Mesothelial cell of epicardium (in vitro differentiated cells): ENCODE measurements around the gene OGFOD1. TPM values are rescaled to one million over a fixed set of nuclear protein-coding genes. Genes with fewer than 3 reads are reported as not detected.

ENCODE experiments used
- DNase-seq, 2 experiments: peaks; one replicate each; pipeline ENCODE4 v3.0.0; 2021; ENCODE audit warnings: low spot score in 2 of 2; ENCODE audit not compliant: unreplicated experiment in 2 of 2
- H3K27ac Mint-ChIP-seq: 2 replicates; pipeline ENCODE4 v1.8.0; 2021; ENCODE audit warnings: mixed read lengths
- H3K27me3 Mint-ChIP-seq: 2 replicates; pipeline ENCODE4 v1.8.0; 2021; ENCODE audit warnings: low read depth, mixed read lengths
- H3K36me3 Mint-ChIP-seq: 2 replicates; pipeline ENCODE4 v1.8.0; 2021; ENCODE audit warnings: mixed read lengths
- H3K4me1 Mint-ChIP-seq: 2 replicates; pipeline ENCODE4 v1.8.0; 2021; ENCODE audit warnings: mixed read lengths
- H3K4me3 Mint-ChIP-seq: 2 replicates; pipeline ENCODE4 v1.8.0; 2021; ENCODE audit warnings: mild to moderate bottlenecking, moderate library complexity, mixed read lengths
- H3K9me3 Mint-ChIP-seq: 2 replicates; pipeline ENCODE4 v1.8.0; 2021; ENCODE audit warnings: mixed read lengths
- CTCF ChIP-seq: fragments of 200-600 bp; sonication (generic); IDR thresholded peaks from one replicate; pipeline ENCODE4 v1.5.0; 2021; ENCODE audit warnings: antibody characterized with exemption; ENCODE audit not compliant: unreplicated experiment
- total RNA-seq: library from RNA; stranded (reverse); gene quantifications from 3 replicates; pipeline ENCODE4 v1.2.1, GENCODE V29; 2021

OGFOD1 gene
- total RNA-seq, 1 donor from 2014 or later: 37.2 TPM

- no peak for TF ChIP-seq CTCF
- Mint-ChIP-seq H3K27ac (peak within 1 kb of the TSS; percentile 89), H3K36me3 (no peaks in the 10 kb centered on the region), H3K9me3 (no peaks in the 10 kb centered on the region), H3K27me3 (no peaks in the 10 kb centered on the region), H3K4me3 (peak within 1 kb of the TSS; percentile 79), H3K4me1 (peaks cover 20% of the 10 kb centered on the region)
- peak; percentile 85 to 95 for DNase-seq
These were observed 68.3 kb downstream of the OGFOD1 start, which contains the start of gene BBS2 for GRCh38 chr16:56519459-56520250. Gene BBS2 (minus strand): TSS chr16:56520024. CDS start chr16:56519862, 162 bp downstream.

- DNase-seq: no peak
- Mint-ChIP-seq H3K9me3 (no peaks in the 10 kb centered on the region), H3K4me3 (peak overlapping the region; percentile 79), H3K27me3 (no peaks in the 10 kb centered on the region), H3K4me1 (peaks cover 20% of the 10 kb centered on the region), H3K36me3 (no peaks in the 10 kb centered on the region), H3K27ac (peak overlapping the region; percentile 89)
- no peak for TF ChIP-seq CTCF
These were observed 68.9 kb downstream of the OGFOD1 start for GRCh38 chr16:56520251-56520577.

GRCh38 chr16:56525236-56525635 lies 73.9 kb downstream of the OGFOD1 start:
- Mint-ChIP-seq H3K27ac (no peak overlapping the region), H3K9me3 (no peaks in the 10 kb centered on the region)

More at GRCh38 chr16:56525236-56525635, 73.9 kb downstream of the OGFOD1 start:
- H3K4me1 Mint-ChIP-seq: peaks cover 10% of the 10 kb centered on the region
- no peaks in the 10 kb centered on the region for H3K36me3 Mint-ChIP-seq
- DNase-seq: no peak
- no peak for TF ChIP-seq CTCF
- H3K4me3 Mint-ChIP-seq: no peak overlapping the region
- peaks cover 18% of the 10 kb centered on the region for H3K27me3 Mint-ChIP-seq

Other genes starting within 250 kb of the OGFOD1 start
- 54.6 to 60.0 TPM (median 58.1 TPM) in 3 replicates for gene AMFR, start 26.0 kb upstream of the OGFOD1 start, total RNA-seq
- gene NUDT21, start 222 bp upstream of the OGFOD1 start, total RNA-seq: 134 to 141 TPM (median 136 TPM) in 3 replicates
- gene BBS2, start 68.5 kb downstream of the OGFOD1 start, total RNA-seq: 58.2 to 63.1 TPM (median 60.8 TPM) in 3 replicates
- gene MT4, start 113.5 kb downstream of the OGFOD1 start, total RNA-seq: not detected in 3 replicates
- not detected in 3 replicates for gene MT3, start 138.0 kb downstream of the OGFOD1 start, total RNA-seq
- 4.4 to 5.7 TPM (median 5.3 TPM) in 3 replicates for gene MT2A, start 157.0 kb downstream of the OGFOD1 start, total RNA-seq
- gene MT1E, start 174.2 kb downstream of the OGFOD1 start, total RNA-seq: 0.99 TPM in 1 of 3 replicates, not detected in the others
- not detected in 3 replicates for gene MT1M, start 181.1 kb downstream of the OGFOD1 start, total RNA-seq
- gene MT1A, start 187.1 kb downstream of the OGFOD1 start, total RNA-seq: not detected in 3 replicates
- gene MT1B, start 200.3 kb downstream of the OGFOD1 start, total RNA-seq: not detected in 3 replicates
- 0.63 to 0.95 TPM (median 0.66 TPM) in 3 replicates for gene MT1F, start 206.4 kb downstream of the OGFOD1 start, total RNA-seq
- not detected in 3 replicates for gene MT1G, start 216.5 kb downstream of the OGFOD1 start, total RNA-seq
- gene MT1H, start 218.3 kb downstream of the OGFOD1 start, total RNA-seq: not detected in 3 replicates
- gene MT1X, start 230.9 kb downstream of the OGFOD1 start, total RNA-seq: 6.8 to 8.9 TPM (median 7.1 TPM) in 3 replicates